Gastroesophageal sphincter (tissue), 3 donors: Measurements from ENCODE around the gene ABLIM2.

Source experiments
- CTCF ChIP-seq, 4 experiments: fragments of 200-600 bp in 2 of 4; fragments of 450-650 bp in 2 of 4; sonication (generic) in 1 of 4; IDR thresholded peaks; one replicate each; pipeline ENCODE4 v1.5.1; 2017 to 2019; ENCODE audit warnings: antibody characterized with exemption in 4 of 4, mild to moderate bottlenecking in 2 of 4, moderate library complexity in 2 of 4
- POLR2A ChIP-seq, 2 donors: fragments of 450-650 bp; IDR thresholded peaks; one replicate each; pipeline ENCODE4 v1.6.1; 2017; ENCODE audit warnings: antibody characterized with exemption in 2 of 2, mild to moderate bottlenecking in 2 of 2, moderate library complexity in 1 of 2
- POLR2AphosphoS5 ChIP-seq: sonication (generic); formaldehyde crosslinking; IDR thresholded peaks from one replicate; pipeline ENCODE4 v1.6.1; 2017; ENCODE audit warnings: antibody characterized with exemption

DNA sequence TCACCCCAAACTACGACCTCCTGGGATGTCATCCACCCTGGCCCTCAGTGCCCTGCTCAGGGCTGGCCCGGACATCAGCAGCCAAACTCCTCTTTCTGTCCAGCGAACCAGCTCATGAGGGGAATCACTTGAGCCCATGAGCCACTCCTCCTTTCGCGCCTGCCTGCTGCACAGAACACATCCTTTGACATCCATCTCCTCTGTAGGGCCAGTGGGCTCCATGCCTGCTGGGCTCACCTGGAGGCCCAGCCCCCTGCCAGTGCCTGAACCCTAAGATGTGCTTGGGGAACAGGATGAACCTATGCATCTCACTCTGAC, 43.5 kb downstream of the ABLIM2 start:
- TF ChIP-seq CTCF (IDR thresholded peaks at IDR 0.05) (no peak), POLR2AphosphoS5 (no peak), POLR2A (IDR thresholded peaks at IDR 0.05) (no peak)
